GM19438 (cell line): ENCODE measurements around the gene PDRG1.
"Not testable (repeated sequence)": the region's sequence is repeated elsewhere in the genome, so short reads cannot be mapped to it uniquely, and the experiment has no call there.

Experiments
- ATAC-seq: cut with Tn5 transposase; IDR thresholded peaks from one replicate; pipeline ENCODE4 v1.9.1; 2021; ENCODE audit warnings: low read depth; ENCODE audit not compliant: unreplicated experiment

Gene PDRG1

DNA sequence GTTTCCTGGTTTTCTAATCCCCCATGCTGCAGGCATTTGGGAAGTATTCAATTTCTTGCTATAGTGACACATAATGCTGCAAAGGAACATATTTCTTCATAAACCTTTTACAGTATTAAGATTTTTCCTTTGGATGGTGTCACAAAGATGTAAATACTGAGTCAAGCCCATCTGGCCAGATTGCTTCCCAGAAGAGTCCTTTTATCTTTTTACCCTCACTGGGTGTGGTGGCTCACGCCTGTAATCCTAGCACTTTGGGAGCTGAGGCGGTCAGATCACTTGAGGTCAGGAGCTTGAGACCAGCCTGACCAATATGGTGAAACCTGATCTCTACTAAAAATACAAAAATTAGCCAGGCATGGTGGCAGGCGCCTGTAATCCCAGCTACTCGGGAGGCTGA is 22.2 kb downstream of the PDRG1 start:
- ATAC-seq = not testable (repeated sequence)

DNA sequence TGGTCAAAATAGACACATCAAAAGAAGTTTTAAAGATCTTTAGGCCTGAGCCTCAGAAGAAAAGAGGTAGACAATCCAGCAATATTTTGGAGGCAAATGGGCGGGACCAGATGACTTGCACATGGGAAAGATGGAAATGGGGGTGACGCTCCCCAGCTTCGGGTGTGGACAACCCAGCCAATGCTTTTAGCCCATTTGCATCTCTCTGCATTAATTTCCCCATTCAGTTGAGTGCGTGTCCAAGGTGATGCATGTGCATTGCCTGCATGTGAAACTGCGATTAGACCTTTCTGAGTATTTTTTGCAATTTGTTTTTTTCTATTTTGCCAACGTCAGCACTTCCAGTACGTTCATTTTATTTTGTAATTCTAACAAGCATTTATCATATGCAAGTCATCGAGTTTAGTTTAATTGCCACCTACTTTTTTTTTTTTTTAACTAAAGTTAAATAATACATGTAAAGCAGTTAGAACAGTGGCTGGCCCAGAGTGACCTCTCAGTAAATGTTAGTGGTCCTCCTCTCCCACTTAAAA is 24.2 kb downstream of the PDRG1 start:
- no peak for ATAC-seq

DNA sequence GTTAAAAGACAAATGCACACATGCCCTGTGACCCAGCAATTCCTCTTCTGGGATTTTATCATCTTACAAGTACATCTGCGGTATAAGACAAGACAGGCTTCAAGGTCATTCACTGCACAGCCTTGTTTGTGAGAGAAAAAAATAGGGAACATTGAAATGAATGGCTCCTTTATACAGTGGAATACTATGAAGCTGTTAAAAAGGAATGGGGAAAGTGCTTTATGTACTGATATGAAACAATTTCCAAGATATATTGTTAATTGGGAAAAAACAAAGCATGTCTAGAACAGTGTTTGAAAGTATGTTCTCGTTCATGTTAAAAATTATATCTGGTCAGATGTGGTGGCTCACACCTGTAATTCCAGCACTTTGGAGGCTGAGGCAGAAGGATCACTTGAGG is 25.4 kb downstream of the PDRG1 start:
- ATAC-seq = no peak

DNA sequence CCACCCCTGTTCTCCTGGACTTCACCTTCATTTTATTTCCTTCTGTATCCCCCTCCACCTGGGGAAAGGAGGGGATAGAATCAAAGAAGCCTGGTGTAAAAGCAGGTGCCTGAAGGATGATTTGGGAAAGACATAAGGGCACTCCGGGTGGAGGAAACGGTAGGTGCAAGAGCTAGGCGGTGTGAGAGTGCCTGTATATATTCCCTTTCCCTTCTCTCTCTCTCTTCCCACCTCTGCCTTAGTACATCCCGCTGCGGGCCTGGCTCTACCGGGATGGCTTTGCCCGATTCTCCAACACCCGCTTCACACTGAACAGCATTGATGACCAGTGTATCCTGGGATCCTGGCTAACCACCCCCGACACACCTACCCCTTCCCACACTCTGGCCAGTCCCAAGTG is 26.2 kb downstream of the PDRG1 start:
- no peak for ATAC-seq

DNA sequence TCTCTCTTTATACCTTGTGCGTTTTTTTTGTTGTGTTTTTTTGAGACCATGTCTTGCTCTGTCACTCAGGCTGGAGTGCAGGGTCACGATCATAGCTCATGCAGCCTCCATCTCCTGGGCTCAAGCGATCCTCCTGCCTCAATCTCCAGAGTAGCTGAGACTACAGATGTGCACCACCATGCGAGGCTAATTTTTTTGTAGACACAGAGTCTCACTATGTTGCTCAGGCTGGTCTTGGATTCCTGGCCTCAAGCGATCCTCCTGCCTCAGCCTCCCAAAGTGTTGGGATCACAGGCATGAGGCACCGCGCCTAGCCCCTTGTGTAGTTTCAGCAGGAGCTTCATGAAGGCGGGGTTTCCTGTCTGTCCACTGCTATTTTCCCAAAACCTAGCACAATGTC is 27.3 kb downstream of the PDRG1 start:
- no peak for ATAC-seq

DNA sequence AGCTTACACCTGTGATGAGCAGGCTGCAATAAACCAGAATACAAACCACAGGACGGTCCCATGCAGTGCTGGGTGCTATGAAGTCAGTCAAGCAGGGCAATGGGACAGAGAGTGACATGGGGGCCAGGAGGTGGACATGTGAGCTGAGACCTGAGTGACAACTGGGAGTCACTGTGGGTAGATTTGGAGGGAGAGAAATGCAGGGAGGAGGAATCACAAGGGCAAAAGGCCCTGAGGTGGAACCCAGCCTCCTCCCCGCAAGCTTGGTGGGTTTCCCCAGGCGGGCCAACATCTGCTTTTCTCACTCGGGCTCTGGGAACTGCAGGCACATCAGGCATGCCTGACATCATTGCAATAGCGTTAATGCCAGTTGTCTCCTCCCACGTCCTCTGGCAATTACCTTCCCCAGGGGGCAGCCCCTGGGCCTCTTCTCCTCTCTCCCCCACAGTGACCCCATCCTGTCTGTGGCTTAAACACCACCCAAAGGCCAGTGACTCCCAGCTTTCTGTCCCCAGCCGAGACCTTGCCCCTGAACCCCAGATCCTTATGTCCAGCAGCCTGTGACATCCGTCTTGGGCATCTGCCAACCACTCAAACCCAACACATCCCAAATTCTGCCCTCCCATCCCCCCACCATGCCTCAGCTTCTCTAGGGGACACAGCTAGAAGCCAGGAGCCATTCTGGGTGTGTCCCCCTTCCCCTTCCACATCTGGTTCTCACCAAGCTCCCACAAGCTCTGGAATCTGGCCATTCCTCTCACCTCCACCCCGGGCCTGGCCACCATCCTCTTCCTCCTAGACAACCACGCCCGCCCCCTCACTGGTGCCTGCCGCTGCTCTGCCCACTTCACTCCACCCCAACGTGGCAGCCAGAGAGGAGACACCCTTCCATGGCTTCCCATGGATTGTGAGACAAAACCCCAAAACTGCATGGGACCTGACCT is 28.2 kb downstream of the PDRG1 start:
- no peak for ATAC-seq

DNA sequence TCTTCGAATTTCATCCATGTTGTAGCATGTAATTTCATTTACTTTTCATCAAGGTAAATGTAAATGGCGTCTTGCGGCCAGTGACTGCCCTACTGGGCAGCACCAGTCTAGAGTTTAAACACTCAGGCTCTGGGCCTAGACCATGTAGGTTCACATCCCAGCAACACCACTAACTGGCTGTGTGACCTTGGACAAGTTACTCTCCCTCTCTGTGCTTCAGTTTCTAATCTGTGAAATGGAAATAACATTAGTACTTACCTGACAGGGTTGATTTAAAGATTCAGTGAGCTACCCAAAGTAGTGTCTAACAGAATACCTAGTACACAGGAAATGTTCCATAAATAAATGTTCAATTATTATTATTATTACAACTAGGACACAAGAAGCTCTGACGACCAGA is 29.3 kb downstream of the PDRG1 start:
- ATAC-seq = no peak

DNA sequence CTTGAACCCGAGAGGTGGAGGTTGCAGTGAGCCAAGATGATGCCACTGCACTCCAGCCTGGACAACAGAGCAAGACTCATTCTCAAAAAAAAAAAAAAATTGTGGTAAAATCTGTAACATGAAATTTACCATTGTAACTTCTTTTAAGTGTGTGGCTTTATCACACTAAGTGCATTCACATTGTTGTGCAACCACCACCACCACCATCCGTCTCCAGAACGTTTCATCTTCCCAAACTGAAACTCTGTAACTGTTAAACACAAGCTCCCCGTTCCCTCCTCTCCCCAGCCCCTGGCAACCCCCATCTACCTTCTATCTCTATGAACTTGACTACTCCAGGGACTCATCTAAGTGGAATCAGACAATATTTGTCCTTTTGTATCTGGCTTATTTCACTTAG is 29.7 kb downstream of the PDRG1 start:
- ATAC-seq = no peak

DNA sequence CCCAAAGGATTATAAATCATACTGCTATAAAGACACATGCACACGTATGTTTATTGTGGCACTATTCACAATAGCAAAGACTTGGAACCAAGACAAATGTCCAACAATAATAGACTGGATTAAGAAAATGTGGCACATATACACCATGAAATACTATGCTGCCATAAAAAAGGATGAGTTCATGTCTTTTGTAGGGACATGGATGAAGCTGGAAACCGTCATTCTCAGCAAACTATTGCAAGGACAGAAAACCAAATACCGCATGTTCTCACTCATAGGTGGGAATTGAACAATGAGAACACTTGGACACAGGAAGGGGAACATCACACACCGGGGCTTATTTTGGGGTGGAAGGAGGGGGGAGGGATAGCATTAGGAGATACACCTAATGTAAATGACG is 30.4 kb downstream of the PDRG1 start:
- not testable (repeated sequence) for ATAC-seq

DNA sequence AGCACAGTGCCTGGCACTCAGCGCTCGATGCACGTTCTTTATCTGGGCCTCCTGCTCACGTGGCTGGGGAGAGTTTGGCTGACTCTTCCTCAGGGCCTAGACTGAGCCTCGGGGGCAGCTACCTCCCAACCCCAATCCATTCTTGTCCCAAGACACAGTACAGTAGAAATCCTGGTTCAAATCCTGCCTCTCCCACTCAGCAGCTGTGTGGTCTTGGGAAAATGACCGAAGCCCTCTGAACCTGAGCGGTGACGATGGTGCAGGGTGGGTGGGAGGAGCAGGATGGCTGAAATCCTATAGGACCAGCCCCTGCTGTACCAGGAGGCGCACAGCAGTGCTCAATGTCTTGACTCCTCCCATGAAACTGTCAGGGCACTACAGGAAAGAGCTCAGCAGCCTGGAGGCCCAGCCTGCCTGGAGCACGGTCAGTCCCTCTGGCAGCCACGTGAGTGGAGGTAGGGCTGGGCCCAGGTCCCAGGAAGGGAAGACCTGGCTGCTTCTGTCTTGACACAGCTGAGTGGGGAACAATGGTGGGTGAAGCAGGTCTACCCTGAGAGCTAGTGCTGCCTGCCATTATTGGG is 31.5 kb downstream of the PDRG1 start:
- no peak for ATAC-seq

DNA sequence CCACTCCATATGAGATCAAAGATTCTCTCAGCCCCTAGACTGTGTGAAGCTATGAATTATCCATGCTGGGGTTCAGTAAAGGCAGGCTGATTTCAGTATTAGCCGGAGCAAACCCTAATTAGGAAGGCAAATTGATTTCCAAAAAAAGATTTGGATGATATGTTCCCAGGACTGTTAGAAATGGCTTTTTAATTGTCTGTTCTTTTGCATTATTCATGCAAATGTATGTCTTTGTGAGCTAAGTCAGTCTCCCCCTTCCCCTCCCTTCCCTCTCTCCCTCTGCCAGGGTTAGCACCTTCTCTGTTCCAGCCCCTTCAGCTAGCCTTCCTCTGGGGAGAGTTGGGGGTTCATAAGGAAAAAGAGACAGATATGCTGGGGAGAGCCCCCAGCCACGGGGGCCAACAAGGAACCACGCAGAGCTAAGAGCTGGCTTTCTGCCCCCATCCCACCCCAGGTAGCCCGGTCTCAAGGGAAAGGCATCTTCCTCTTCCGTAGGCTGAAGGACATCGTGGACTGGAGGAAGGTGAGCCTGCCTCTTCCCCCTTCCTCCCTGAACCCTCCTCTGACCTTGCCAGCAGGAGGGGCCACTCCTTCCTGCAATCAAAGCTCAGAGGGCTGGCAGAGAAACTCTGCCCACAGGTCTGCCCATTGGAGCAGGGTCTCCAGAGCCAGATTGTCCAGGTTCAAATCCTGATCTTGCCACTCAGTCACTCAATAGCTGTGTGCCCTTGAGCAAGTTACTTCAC is 32.3 kb downstream of the PDRG1 start:
- ATAC-seq = no peak

DNA sequence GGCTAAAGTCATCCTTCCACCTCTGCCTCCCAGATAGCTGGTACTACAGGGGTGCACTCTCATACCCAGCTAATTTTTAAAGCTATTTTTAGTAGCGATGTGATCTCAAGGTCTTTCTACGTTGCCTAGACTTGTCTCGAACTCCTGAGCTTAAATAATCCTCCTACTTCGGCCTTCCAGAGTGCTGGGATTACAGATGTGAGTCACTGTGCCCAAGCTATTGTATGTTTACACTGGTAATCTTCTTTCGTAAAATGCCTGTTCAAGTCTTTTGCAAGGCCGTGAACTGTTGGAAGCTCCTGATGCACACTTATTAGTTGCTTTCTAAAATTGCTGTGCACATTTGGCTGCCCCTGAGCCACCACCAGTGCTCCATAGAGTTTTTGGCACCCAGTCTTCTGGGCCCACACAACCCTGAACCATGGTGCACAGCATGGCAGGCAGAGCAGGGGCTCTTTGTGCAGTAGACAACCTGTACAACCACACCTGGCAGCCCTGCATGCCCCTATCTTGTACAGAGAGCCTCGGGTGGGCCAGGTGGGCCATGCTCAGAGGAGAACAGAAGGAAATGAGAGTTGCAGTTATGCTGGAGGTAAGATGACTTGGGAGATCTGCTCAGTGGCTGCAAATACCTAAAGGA is 33.3 kb downstream of the PDRG1 start:
- no peak for ATAC-seq

DNA sequence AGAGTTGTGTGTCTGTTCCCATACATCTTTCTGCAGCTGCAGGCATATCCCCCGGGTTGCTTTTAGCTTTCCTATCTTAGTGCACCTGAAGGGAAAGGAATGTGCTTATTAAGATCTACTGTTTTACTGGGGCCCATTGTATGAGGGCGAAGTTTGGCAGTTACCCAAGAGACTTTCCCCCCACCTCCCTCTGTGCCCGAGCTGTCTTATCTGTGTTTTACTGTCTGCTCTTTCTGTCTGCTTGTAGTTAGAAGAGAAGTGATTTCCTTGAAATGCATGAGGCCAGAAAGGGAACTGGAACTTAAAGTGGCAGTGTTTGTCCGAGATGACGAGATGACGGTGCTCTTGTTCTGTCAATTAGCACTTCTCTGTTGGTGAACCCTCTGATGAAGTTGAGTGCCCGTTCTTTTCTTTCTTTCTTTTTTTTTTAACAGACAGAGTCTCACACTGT is 33.9 kb downstream of the PDRG1 start:
- ATAC-seq = not testable (repeated sequence)

DNA sequence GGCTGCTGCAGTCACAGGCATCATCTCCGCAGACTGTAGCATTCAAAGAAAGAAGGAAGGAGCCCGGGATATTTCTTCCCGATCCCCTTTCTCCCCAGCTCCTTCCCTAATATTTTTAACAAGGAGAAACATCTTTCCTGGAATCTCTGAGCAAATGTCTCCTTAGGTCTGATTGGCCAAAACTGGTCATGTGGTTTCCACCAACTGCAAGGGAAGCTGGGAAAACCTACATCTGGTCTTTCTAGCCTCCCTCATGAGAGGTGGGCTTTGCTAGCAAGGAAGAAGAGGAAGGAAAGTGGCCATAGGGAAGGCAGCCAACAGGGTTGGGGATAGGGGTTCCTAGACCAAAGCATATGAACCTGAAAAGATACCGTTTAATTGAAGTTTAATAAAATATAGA is 35.1 kb downstream of the PDRG1 start:
- ATAC-seq = no peak

DNA sequence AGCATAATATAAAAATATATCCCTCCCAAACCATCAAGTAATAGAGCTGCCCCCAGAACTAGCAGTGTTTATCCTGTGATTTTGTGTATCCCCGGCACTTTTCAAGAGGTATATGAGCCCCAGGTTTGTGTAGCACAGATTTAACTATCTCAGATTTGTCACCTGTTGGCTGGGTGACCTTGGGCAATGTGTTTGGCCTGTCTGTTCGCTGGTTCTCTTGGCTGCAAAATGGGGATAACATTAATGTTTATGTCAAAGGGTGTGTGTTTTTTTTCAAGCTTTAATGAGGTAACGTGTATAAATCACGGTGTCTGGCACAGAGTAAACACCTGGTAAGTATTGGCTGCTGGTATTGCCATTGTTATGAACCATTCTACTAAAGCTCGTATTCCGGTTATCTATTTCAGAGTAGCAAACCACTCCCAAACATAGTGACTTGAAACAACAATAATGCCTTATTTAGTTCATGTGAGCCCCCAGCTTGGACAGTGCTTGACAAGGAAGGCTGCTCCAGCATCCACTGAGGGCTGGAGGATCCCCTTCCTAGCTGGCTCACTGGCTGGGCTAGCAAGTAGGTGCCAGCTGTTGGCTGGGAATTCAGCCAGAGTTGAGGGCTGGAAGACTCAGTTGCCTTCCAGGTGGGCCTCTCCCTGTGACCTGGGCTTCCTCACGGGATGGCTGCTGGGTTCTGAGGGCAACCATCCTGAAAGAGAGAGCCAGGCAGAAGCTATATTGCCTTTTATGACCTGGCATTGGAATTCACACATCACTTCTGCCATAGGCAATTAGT is 36.2 kb downstream of the PDRG1 start:
- ATAC-seq = no peak

DNA sequence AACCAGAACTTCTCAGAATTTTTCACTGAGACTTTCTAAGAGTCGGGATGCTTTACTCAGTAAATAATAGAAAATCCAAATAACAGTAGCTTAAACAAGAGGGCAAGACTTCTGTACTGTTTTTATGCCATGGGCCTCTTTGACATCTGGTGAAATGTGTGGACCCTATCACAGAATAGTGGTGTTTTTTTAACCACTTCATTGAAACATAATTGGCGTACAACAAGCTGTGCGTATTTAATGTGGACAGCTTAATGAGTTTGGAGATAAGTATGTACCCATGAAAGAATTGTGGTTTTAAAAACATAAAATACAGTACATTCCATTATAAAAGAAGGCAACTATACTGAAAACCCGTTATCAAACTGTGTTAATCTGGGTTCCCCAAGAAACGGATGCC is 37.7 kb downstream of the PDRG1 start:
- ATAC-seq = no peak

DNA sequence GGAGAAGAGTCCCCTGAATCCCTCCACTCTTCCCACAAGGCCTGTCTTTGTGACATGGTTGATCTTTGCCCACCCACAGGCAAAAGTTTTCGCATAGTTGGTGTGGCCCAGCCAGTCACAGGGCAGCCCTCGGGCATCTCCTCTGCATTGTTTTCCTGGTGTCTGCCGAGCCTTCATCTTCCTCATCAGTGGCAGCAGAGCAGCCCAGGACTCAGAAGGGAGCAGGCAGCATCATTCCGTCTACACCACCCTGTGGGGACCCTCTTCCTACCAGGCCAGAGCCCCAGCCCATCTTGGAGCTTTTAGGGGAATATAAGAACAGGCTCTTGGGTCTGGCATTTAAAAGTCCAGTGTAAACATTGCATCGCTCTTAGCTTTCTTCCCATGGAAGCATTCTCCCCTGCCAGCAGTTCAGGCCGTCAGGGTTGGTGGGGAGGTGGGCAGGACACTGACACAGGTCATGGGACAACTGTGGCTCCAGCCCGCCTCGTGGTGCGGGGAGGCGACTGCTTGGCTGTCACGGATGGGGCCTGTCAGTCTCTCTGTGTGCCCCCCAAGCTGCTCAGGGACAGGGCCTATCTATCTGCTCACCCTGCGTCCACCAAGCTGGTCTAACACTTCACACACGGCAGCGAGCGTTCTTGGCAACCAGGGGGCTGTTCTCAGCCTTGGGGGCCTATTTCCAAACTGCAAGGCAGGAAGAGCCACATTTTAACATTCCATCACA is 38.3 kb downstream of the PDRG1 start:
- ATAC-seq = no peak

DNA sequence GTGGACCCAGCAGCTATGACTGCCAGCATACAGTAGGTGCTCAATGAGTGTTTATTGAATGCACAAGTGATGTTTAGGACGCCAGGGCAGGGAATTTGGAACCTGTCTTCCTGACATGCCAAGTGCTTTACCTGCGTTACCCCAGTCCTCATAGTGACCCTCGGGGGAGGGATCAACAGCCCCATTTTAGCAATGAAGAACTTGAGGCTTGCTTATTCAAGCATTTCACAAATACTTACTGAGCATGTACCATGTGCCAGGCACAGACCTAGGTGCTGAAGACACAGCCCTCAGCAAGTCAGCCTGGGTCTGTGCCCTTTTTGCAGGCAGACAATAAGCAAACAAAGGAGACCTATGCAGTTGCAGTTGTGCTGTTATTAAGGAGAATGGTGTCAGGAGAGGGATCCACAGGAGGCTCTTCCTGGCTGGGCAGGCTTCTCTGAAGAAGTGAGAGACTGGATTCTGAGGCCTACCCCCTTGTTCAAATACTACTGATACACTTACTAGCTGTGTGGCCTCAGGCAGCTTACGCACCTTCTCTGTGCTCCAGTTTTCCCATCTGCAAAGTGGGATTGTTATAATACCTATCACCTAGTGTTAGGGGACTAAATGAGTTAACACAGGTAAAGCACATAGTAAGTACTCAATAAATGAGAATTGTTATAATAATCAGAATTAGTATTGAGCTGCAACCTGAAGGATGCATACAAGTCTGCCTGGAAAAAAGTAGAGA is 41.6 kb downstream of the PDRG1 start:
- no peak for ATAC-seq
